ENCODE data around the gene SCNM1.

GRCh38 chr1:151158326-151158725, 7.6 kb upstream of the SCNM1 start:
- TF ChIP-seq CTCF (IDR thresholded peaks at IDR 0.05): no peak
- no peak for TF ChIP-seq ZFX (IDR thresholded peaks at IDR 0.05; ENCODE audit: borderline replicate concordance)

Measured in 22Rv1 (cell line).